ENCODE results near the gene NPFF.
"Not testable (repeated sequence)": the region's sequence is repeated elsewhere in the genome, so short reads cannot be mapped to it uniquely, and the experiment has no call there.

Gene NPFF

GRCh38 chr12:53486736-53487487 is 20.4 kb downstream of the NPFF start:
- Histone ChIP-seq H3K27me3 (ENCODE audit: control insufficient read depth, insufficient read depth, low read length) (no peaks in the 10 kb centered on the region), H3K36me3 (ENCODE audit: control insufficient read depth, insufficient read depth, low read length) (peaks cover 22% of the 10 kb centered on the region), H3K9ac (ENCODE audit: low read length) (no peak overlapping the region), H3K27ac (ENCODE audit: low read depth, low read length) (no peak overlapping the region), H3K4me3 (ENCODE audit: low read length) (no peak overlapping the region), H3K4me1 (ENCODE audit: control insufficient read depth, insufficient read depth, low read length) (no peaks in the 10 kb centered on the region)

GRCh38 chr12:53485955-53486735 is 21.1 kb downstream of the NPFF start:
- H3K9ac ChIP-seq (ENCODE audit: low read length) = no peak overlapping the region
- no peak overlapping the region for H3K27ac ChIP-seq (ENCODE audit: low read depth, low read length)
- peaks cover 27% of the 10 kb centered on the region for H3K36me3 ChIP-seq (ENCODE audit: control insufficient read depth, insufficient read depth, low read length)
- H3K4me3 ChIP-seq (ENCODE audit: low read length) = no peak overlapping the region
- H3K4me1 ChIP-seq (ENCODE audit: control insufficient read depth, insufficient read depth, low read length) = no peaks in the 10 kb centered on the region
- no peaks in the 10 kb centered on the region for H3K27me3 ChIP-seq (ENCODE audit: control insufficient read depth, insufficient read depth, low read length)

DNA sequence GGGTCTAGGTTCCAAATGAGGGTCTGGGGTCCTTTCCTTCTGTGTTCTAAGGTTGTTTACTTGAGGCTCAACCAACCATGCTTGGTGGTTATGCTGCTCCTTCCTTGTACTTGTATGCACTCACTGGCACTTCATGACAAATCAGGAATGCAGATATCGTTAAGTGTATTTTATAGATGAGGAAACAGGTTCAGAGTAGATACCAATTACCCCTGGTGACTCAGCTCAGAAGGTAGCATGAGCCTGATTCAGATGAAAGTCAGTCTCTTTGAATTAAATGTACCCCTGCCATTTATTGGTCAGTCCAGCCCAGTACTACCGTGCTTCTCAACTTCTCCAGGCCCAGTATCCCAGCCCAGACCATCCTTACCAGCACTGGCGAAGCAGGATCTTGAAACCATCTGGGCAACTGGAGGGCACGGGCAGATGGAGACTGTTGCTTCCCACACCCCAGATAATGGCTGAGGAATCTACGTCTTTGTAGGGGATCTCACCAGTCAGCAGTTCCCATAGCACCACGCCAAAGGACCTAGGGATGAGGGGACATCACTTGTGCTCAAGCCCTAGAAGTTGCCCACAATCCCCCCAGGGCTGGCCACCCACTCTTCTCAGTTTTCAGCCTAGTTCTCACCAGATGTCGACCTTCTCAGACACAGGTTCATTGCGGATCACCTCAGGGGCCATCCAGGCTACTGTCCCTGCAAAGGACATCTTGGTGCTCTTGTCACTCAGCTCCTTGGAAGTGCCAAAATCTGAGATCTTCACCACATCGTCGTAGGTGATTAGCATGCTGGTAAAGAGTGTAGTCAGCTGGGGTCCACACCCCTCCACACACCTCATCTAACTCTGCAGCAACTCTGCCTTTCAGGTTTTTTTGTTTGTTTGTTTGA is 22.4 kb downstream of the NPFF start:
- Histone ChIP-seq H3K4me1 (ENCODE audit: control insufficient read depth, insufficient read depth, low read length) (no peaks in the 10 kb centered on the region), H3K27me3 (ENCODE audit: control insufficient read depth, insufficient read depth, low read length) (no peaks in the 10 kb centered on the region), H3K4me3 (ENCODE audit: low read length) (no peak overlapping the region), H3K27ac (ENCODE audit: low read depth, low read length) (no peak overlapping the region), H3K36me3 (ENCODE audit: control insufficient read depth, insufficient read depth, low read length) (peaks cover 35% of the 10 kb centered on the region), H3K9ac (ENCODE audit: low read length) (no peak overlapping the region)

- Histone ChIP-seq H3K4me1 (ENCODE audit: control insufficient read depth, insufficient read depth, low read length) (no peaks in the 10 kb centered on the region), H3K27ac (ENCODE audit: low read depth, low read length) (no peak overlapping the region), H3K9ac (ENCODE audit: low read length) (no peak overlapping the region), H3K27me3 (ENCODE audit: control insufficient read depth, insufficient read depth, low read length) (no peaks in the 10 kb centered on the region), H3K4me3 (ENCODE audit: low read length) (no peak overlapping the region), H3K36me3 (ENCODE audit: control insufficient read depth, insufficient read depth, low read length) (peaks cover 42% of the 10 kb centered on the region)
These were observed 23.3 kb downstream of the NPFF start for GRCh38 chr12:53483979-53484377.

DNA sequence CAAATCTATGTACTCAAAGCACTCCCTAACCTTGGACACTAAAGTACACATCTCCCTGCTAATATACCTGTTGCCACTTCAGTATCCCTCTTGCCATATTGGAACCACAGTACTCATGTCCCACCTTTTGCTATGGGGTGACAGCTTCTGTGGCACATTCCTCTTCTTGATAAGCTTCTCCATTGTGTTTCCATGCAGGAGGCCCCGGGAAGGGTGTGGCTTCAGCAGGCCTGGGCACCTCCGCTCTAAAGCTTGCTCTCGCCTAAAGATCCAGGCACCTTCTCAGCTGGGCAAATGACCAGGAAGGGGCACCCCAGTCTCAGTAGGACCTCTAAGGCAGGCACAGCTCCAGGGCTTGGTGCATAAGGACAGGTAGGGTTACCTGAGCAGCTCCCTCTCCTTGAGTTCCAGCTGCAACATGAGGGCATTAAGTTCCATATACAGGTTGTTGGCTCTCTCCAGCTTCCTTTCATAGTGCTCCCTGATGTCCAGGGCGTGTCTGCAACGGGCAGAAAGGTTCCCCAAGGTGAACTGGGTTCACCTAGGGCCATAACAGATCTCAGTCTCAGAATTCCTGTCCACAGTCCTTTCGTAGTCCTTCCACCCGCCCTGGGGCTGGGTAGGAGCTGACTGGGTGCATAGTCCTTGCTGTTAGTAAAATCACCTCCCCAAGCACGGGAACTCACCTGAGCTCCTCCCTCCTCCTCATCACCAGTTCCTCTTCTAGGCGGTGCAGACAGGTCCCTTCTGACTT is 23.9 kb downstream of the NPFF start:
- peaks cover 44% of the 10 kb centered on the region for H3K36me3 ChIP-seq (ENCODE audit: control insufficient read depth, insufficient read depth, low read length)
- H3K9ac ChIP-seq (ENCODE audit: low read length) = no peak overlapping the region
- H3K27ac ChIP-seq (ENCODE audit: low read depth, low read length) = no peak overlapping the region

GRCh38 chr12:53482626-53483168 is 24.6 kb downstream of the NPFF start:
- Histone ChIP-seq H3K4me1 (ENCODE audit: control insufficient read depth, insufficient read depth, low read length) (no peaks in the 10 kb centered on the region), H3K9ac (ENCODE audit: low read length) (no peak overlapping the region), H3K36me3 (ENCODE audit: control insufficient read depth, insufficient read depth, low read length) (peaks cover 49% of the 10 kb centered on the region), H3K27me3 (ENCODE audit: control insufficient read depth, insufficient read depth, low read length) (no peaks in the 10 kb centered on the region), H3K4me3 (ENCODE audit: low read length) (no peak overlapping the region), H3K27ac (ENCODE audit: low read depth, low read length) (no peak overlapping the region)

More for the DNA sequence above, 23.9 kb downstream of the NPFF start:
- Histone ChIP-seq H3K4me3 (ENCODE audit: low read length) (no peak overlapping the region), H3K4me1 (ENCODE audit: control insufficient read depth, insufficient read depth, low read length) (no peaks in the 10 kb centered on the region), H3K27me3 (ENCODE audit: control insufficient read depth, insufficient read depth, low read length) (no peaks in the 10 kb centered on the region)

DNA sequence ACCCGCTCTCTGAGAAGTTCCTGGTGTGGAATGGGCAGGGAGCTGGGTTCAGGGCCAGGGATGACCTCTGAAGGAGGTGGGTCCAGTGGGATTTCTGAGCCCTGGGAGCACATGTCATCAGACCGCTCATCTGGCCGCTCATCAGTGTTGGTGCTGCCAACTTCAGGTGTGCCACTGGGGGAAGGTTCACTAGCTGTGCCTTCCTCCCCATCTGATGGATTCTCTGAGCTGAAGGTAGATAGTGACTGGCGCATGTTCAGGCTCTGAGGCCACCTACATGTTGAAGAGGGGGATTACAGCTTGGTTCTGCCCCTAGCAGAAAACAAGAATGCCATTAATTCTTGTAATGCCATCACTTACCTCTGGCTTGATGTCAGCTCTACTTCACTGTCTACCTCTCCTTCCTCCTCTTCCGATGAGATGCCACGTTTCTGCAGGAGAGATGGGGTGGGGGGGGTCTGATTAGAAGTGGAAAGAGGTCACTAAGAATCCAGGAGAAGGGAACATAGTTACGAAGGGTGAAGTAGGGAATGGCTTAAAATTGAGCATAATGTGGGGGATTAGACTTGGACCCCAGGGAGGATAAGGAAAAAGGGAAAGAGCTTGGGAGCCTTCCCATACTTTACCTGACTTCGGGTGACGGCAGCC is 25.2 kb downstream of the NPFF start:
- Histone ChIP-seq H3K4me3 (ENCODE audit: low read length) (no peak overlapping the region), H3K27me3 (ENCODE audit: control insufficient read depth, insufficient read depth, low read length) (no peaks in the 10 kb centered on the region), H3K4me1 (ENCODE audit: control insufficient read depth, insufficient read depth, low read length) (no peaks in the 10 kb centered on the region), H3K9ac (ENCODE audit: low read length) (no peak overlapping the region), H3K27ac (ENCODE audit: low read depth, low read length) (no peak overlapping the region), H3K36me3 (ENCODE audit: control insufficient read depth, insufficient read depth, low read length) (peaks cover 49% of the 10 kb centered on the region)

DNA sequence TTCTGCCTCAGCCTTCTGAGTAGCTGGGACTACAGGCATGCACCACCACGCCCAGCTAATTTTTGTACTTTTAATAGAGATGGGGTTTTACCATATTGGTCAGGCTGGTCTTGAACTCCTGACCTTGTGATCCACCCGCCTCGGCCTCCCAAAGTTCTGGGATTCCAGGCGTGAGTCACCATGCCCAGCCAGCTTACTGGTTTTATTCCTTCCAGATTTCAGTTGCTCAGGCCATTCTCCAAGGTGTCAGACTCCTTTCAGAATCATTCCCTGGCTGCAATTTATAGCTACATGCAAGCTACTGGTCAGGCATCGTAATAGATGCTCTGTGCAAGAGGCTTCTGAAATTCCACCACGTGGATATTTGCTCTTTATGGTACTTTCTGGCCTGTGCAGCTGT is 25.8 kb downstream of the NPFF start:
- H3K4me1 ChIP-seq (ENCODE audit: control insufficient read depth, insufficient read depth, low read length); H3K27ac ChIP-seq (ENCODE audit: low read depth, low read length): not testable (repeated sequence)

GRCh38 chr12:53480491-53481442 is 26.5 kb downstream of the NPFF start:
- Histone ChIP-seq H3K27ac (ENCODE audit: low read depth, low read length) (no peak overlapping the region), H3K9ac (ENCODE audit: low read length) (no peak overlapping the region), H3K27me3 (ENCODE audit: control insufficient read depth, insufficient read depth, low read length) (no peaks in the 10 kb centered on the region), H3K4me1 (ENCODE audit: control insufficient read depth, insufficient read depth, low read length) (no peaks in the 10 kb centered on the region), H3K36me3 (ENCODE audit: control insufficient read depth, insufficient read depth, low read length) (peaks cover 54% of the 10 kb centered on the region), H3K4me3 (ENCODE audit: low read length) (no peak overlapping the region)

More for the DNA sequence above, 25.8 kb downstream of the NPFF start:
- H3K36me3 ChIP-seq (ENCODE audit: control insufficient read depth, insufficient read depth, low read length) = peaks cover 49% of the 10 kb centered on the region
- H3K27me3 ChIP-seq (ENCODE audit: control insufficient read depth, insufficient read depth, low read length); H3K4me3 ChIP-seq (ENCODE audit: low read length); H3K9ac ChIP-seq (ENCODE audit: low read length): not testable (repeated sequence)

- no peak overlapping the region for H3K4me3 ChIP-seq (ENCODE audit: low read length)
- no peak overlapping the region for H3K27ac ChIP-seq (ENCODE audit: low read depth, low read length)
- no peaks in the 10 kb centered on the region for H3K27me3 ChIP-seq (ENCODE audit: control insufficient read depth, insufficient read depth, low read length)
- H3K4me1 ChIP-seq (ENCODE audit: control insufficient read depth, insufficient read depth, low read length) = no peaks in the 10 kb centered on the region
- peaks cover 55% of the 10 kb centered on the region for H3K36me3 ChIP-seq (ENCODE audit: control insufficient read depth, insufficient read depth, low read length)
- H3K9ac ChIP-seq (ENCODE audit: low read length) = no peak overlapping the region
These were observed 28.0 kb downstream of the NPFF start for GRCh38 chr12:53479331-53479730.

Data from rectal smooth muscle tissue (tissue), 1 donor.